ENCODE results near the gene PLEKHM2. TPM values are rescaled to one million over a fixed set of nuclear protein-coding genes. Genes with fewer than 3 reads are reported as not detected.

The PLEKHM2 gene
- total RNA-seq, 1 donor from 2014 or later, result 90.9 TPM

DNA sequence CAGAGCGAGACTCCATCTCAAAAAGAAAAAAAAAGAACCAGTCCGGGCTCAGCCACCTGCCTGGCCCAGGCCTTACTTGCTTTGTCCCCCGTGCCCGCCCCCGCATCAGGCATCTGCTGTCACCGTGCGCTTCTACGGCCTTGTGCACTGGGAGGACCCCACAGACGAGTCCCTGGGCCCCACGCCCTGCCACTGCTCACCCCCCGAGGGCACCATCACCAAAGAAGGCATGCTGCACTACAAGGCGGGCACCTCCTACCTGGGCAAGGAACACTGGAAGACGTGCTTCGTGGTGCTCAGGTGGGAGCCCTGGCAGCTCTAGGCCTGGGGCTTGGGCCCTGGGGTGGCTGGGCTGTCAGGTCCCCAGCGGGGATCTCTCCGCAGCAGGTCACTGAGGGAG lies 46.3 kb downstream of the PLEKHM2 start:
- H3K27ac ChIP-seq, result no peak overlapping the region
- no peak for TF ChIP-seq CTCF (IDR thresholded peaks at IDR 0.05)
- intact Hi-C loops (cut with DNase I), result no loop called here
- H3K4me1 ChIP-seq, result no peaks in the 10 kb centered on the region
- no peaks in the 10 kb centered on the region for H3K27me3 ChIP-seq
- H3K9me3 ChIP-seq, result no peaks in the 10 kb centered on the region
- no peak overlapping the region for H3K4me3 ChIP-seq
- no peak for ATAC-seq
- DNase-seq, result no peak
- peaks cover 97% of the 10 kb centered on the region for H3K36me3 ChIP-seq

GRCh38 chr1:15730936-15731335 lies 46.8 kb downstream of the PLEKHM2 start:
- Histone ChIP-seq H3K9me3 (no peaks in the 10 kb centered on the region), H3K36me3 (peaks cover 92% of the 10 kb centered on the region), H3K4me1 (peaks cover 3% of the 10 kb centered on the region), H3K27me3 (no peaks in the 10 kb centered on the region), H3K4me3 (no peak overlapping the region), H3K27ac (no peak overlapping the region)
- no peak for TF ChIP-seq CTCF (IDR thresholded peaks at IDR 0.05)
- ATAC-seq, result no peak
- DNase-seq, result no peak
- intact Hi-C loops (cut with DNase I), result no loop called here

DNA sequence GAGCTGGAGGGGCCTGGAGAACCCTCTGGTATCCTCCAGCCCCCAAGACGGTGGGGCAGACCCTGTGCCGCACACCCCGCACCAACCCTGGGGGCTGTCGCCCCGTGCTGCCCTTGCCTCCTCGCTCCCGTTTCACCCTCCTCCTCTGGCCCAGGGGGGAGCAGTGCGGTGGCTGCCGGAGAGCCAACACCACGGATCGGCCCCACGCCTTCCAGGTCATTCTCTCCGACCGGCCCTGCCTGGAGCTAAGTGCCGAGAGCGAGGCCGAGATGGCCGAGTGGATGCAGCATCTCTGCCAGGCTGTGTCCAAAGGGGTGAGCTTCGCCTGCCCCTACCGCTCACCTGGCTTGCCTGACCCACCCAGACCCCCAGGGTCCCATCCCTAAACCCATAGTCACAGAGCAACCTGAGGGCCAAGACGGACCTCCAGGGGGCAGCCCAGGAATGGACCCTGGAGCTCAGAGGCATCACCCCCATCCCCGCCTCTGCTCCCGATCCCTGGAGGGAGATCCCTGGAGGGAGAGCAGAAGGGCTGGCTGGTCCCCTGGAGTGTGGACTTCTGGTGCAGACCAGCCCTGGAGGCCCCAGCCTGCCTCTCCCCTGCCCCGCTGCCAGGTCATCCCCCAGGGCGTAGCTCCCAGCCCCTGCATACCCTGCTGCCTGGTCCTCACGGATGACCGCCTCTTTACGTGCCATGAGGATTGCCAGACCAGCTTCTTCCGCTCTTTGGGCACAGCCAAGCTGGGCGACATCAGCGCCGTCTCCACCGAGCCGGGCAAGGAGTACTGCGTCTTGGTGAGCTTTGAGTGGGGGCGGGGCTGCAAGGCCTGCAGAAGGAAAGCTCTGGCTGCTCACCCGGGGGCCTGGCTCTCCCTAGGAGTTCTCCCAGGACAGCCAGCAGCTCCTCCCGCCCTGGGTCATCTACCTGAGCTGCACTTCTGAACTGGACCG lies 47.9 kb downstream of the PLEKHM2 start:
- H3K4me3 ChIP-seq, result no peak overlapping the region
- TF ChIP-seq CTCF (IDR thresholded peaks at IDR 0.05), result no peak
- H3K36me3 ChIP-seq, result peaks cover 81% of the 10 kb centered on the region
- H3K27ac ChIP-seq, result no peak overlapping the region
- peaks cover 14% of the 10 kb centered on the region for H3K4me1 ChIP-seq
- H3K9me3 ChIP-seq, result no peaks in the 10 kb centered on the region
- H3K27me3 ChIP-seq, result no peaks in the 10 kb centered on the region
- ATAC-seq (no peak), DNase-seq (no peak)
- intact Hi-C loops (cut with DNase I), result no loop called here

DNA sequence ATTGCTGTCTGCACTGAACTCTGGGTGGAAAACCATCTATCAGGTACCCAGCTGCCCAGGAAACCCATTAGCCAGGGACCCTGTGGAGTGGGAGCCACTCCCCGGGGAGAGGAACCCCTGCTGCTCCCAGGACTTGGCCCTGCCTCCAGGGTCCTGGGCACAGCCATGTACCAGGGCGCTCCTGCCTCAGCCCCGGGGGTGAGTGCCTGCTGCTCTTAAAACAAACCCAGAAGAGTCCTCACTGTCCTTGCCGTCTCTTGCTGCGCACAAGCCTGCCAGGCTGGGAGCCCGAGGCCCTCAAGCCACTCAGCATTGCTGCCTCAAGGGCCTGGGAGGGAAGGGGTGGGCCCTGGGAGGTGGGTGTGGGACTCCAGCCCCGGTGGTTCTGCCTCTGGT lies 48.6 kb downstream of the PLEKHM2 start:
- Histone ChIP-seq H3K36me3 (peaks cover 74% of the 10 kb centered on the region), H3K9me3 (no peaks in the 10 kb centered on the region), H3K4me3 (no peak overlapping the region), H3K27ac (no peak overlapping the region), H3K27me3 (no peaks in the 10 kb centered on the region), H3K4me1 (peaks cover 14% of the 10 kb centered on the region)
- TF ChIP-seq CTCF (IDR thresholded peaks at IDR 0.05), result no peak
- intact Hi-C loops (cut with DNase I), result no loop called here
- peak; percentile 1 for ATAC-seq
- no peak for DNase-seq

GRCh38 chr1:15733218-15733725 lies 49.2 kb downstream of the PLEKHM2 start:
- Histone ChIP-seq H3K27me3 (no peaks in the 10 kb centered on the region), H3K4me3 (no peak overlapping the region), H3K27ac (no peak overlapping the region), H3K9me3 (no peaks in the 10 kb centered on the region), H3K4me1 (peaks cover 14% of the 10 kb centered on the region), H3K36me3 (peaks cover 68% of the 10 kb centered on the region)
- ATAC-seq (no peak), DNase-seq (no peak)
- intact Hi-C loops (cut with DNase I), result no loop called here
- no peak for TF ChIP-seq CTCF (IDR thresholded peaks at IDR 0.05)

Measured in upper lobe of right lung (tissue), 1 donor.